ENCODE results near the gene MYL12A.

The MYL12A gene

DNA sequence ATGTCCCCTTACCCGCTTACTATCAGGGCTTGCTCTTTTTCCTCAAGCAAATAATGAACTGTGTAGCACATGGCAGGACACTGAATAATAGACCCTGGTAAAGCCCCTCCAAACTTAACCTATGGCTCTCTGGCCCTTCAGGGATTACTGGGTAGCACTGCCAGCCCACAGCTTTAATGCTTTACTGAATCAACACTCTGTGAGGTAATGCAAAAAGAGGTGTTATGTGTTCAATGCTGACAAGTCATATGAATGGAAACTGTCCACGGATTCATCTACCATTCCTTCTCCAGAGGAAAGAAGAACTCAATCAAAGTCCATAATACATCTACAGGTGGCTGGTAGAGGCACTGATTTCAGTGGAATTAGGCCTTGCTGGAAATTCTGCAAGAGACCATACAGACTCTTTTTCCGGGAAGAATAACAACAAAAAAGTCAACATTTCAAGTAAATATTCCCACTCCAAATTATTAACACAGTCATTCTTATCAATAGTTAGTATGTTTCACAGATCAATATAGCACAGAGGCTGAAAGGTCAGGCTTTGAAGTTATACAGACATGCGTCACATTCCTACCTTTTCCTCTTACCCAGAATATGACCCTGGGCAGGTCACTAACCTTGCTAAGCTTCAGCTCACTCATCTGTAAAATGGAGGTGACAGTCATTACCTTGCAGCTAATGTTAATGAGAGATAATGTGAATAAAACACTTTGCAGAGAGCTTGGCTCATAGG is 14.0 kb upstream of the MYL12A start:
- no peaks in the 10 kb centered on the region for H3K27me3 ChIP-seq (ENCODE audit: insufficient read depth, low read length)
- no peaks in the 10 kb centered on the region for H3K36me3 ChIP-seq (ENCODE audit: insufficient read depth, low read length)
- H3K9me3 ChIP-seq (ENCODE audit: low read length): peaks cover under 1% of the 10 kb centered on the region
- H3K4me1 ChIP-seq (ENCODE audit: insufficient read depth, low read length): no peaks in the 10 kb centered on the region
- no peak overlapping the region for H2AFZ ChIP-seq (ENCODE audit: low read depth, low read length)
- H3K4me3 ChIP-seq (ENCODE audit: low read length): no peak overlapping the region

DNA sequence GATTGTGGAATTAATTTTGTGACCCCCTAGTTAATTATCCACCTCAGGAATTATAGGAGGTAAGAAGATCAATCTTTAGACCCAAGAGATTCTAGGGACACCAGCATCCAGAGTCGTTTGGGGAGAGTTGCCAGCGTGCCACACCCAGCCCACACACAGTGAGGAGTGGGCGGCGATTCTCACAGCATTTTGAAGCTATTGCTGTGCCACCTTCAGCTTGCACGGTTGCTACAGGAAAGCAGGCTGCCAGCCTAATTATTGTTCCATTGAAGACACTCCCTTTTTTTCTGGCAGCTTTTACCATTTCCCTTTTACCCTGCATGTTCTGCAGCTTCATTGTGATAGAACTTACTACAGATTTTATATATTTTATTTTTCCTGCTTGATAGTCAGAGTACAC is 13.1 kb upstream of the MYL12A start:
- H3K27me3 ChIP-seq (ENCODE audit: insufficient read depth, low read length): no peaks in the 10 kb centered on the region
- peaks cover 4% of the 10 kb centered on the region for H3K9me3 ChIP-seq (ENCODE audit: low read length)
- no peaks in the 10 kb centered on the region for H3K36me3 ChIP-seq (ENCODE audit: insufficient read depth, low read length)
- H3K4me1 ChIP-seq (ENCODE audit: insufficient read depth, low read length): no peaks in the 10 kb centered on the region
- H3K4me3 ChIP-seq (ENCODE audit: low read length): no peak overlapping the region
- no peak overlapping the region for H2AFZ ChIP-seq (ENCODE audit: low read depth, low read length)

- Histone ChIP-seq H3K9me3 (ENCODE audit: low read length) (peaks cover 4% of the 10 kb centered on the region), H3K36me3 (ENCODE audit: insufficient read depth, low read length) (no peaks in the 10 kb centered on the region), H3K4me1 (ENCODE audit: insufficient read depth, low read length) (no peaks in the 10 kb centered on the region), H3K4me3 (ENCODE audit: low read length) (no peak overlapping the region), H3K27me3 (ENCODE audit: insufficient read depth, low read length) (no peaks in the 10 kb centered on the region), H2AFZ (ENCODE audit: low read depth, low read length) (no peak overlapping the region)
These were observed 11.8 kb upstream of the MYL12A start for GRCh38 chr18:3235846-3236245.

DNA sequence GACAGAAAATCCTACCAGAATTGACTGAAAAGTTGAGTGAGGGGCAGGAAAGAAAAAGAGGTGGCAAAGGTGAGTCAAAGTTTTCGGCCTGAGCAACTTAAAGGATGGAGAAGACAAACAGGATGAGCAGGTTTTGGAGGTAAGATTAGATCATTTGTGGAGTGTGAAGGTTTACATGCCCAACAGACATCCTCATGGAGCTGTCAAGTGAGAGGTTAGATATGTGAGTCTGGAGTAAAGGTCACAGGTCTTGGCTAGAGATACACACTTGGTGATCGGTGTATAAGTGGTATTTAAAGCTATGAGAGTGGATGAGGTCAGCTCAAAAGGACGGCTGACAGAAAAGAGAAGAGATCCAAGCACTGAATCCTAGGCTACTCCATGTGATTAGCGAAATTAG is 11.1 kb upstream of the MYL12A start:
- no peaks in the 10 kb centered on the region for H3K36me3 ChIP-seq (ENCODE audit: insufficient read depth, low read length)
- no peaks in the 10 kb centered on the region for H3K27me3 ChIP-seq (ENCODE audit: insufficient read depth, low read length)
- H3K9me3 ChIP-seq (ENCODE audit: low read length): peaks cover 7% of the 10 kb centered on the region
- H3K4me3 ChIP-seq (ENCODE audit: low read length): no peak overlapping the region
- H2AFZ ChIP-seq (ENCODE audit: low read depth, low read length): no peak overlapping the region
- H3K4me1 ChIP-seq (ENCODE audit: insufficient read depth, low read length): no peaks in the 10 kb centered on the region

DNA sequence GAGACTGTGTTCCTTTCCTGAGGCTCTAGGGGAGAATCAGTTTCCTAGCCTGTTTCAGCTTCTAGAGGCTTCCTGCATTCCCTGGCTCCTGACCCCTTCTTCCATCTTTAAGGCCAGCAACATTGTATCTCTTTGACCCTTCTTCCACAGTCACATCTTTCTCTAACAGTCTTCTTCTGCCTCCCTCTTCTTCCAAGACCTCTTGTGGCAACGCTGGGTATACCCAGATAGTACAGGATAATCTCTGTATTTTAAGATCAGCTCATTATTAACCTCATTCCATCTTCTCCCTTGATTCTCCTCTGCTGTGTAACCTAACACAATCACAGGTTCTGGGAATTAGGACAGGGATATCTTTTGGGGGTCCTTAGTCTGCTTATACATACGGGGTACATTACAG is 8.9 kb upstream of the MYL12A start:
- H3K4me1 ChIP-seq (ENCODE audit: insufficient read depth, low read length): no peaks in the 10 kb centered on the region
- H3K9me3 ChIP-seq (ENCODE audit: low read length): peaks cover 9% of the 10 kb centered on the region
- H3K36me3 ChIP-seq (ENCODE audit: insufficient read depth, low read length): no peaks in the 10 kb centered on the region
- no peak overlapping the region for H2AFZ ChIP-seq (ENCODE audit: low read depth, low read length)
- H3K27me3 ChIP-seq (ENCODE audit: insufficient read depth, low read length): no peaks in the 10 kb centered on the region
- no peak overlapping the region for H3K4me3 ChIP-seq (ENCODE audit: low read length)

- Histone ChIP-seq H3K4me1 (ENCODE audit: insufficient read depth, low read length) (peaks cover 9% of the 10 kb centered on the region), H3K27me3 (ENCODE audit: insufficient read depth, low read length) (no peaks in the 10 kb centered on the region), H3K36me3 (ENCODE audit: insufficient read depth, low read length) (peaks cover 5% of the 10 kb centered on the region), H2AFZ (ENCODE audit: low read depth, low read length) (no peak overlapping the region), H3K9me3 (ENCODE audit: low read length) (peaks cover 9% of the 10 kb centered on the region), H3K4me3 (ENCODE audit: low read length) (no peak overlapping the region)
These were observed 2.4 kb upstream of the MYL12A start for GRCh38 chr18:3245185-3245564.

GRCh38 chr18:3245853-3246634 is 1.6 kb upstream of the MYL12A start:
- Histone ChIP-seq H2AFZ (ENCODE audit: low read depth, low read length) (no peak overlapping the region), H3K36me3 (ENCODE audit: insufficient read depth, low read length) (peaks cover 11% of the 10 kb centered on the region), H3K4me3 (ENCODE audit: low read length) (no peak overlapping the region), H3K9me3 (ENCODE audit: low read length) (peaks cover 8% of the 10 kb centered on the region), H3K4me1 (ENCODE audit: insufficient read depth, low read length) (peaks cover 11% of the 10 kb centered on the region), H3K27me3 (ENCODE audit: insufficient read depth, low read length) (no peaks in the 10 kb centered on the region)

GRCh38 chr18:3246635-3247239 is 864 bp upstream of the MYL12A start:
- Histone ChIP-seq H3K4me3 (ENCODE audit: low read length) (peak overlapping the region; percentile 100), H3K36me3 (ENCODE audit: insufficient read depth, low read length) (peaks cover 11% of the 10 kb centered on the region), H3K4me1 (ENCODE audit: insufficient read depth, low read length) (peaks cover 11% of the 10 kb centered on the region), H3K9me3 (ENCODE audit: low read length) (peaks cover 3% of the 10 kb centered on the region), H2AFZ (ENCODE audit: low read depth, low read length) (peak overlapping the region; percentile 55), H3K27me3 (ENCODE audit: insufficient read depth, low read length) (no peaks in the 10 kb centered on the region)

- peaks cover 3% of the 10 kb centered on the region for H3K9me3 ChIP-seq (ENCODE audit: low read length)
- H3K4me3 ChIP-seq (ENCODE audit: low read length): peak overlapping the region; percentile 100
- peaks cover 11% of the 10 kb centered on the region for H3K4me1 ChIP-seq (ENCODE audit: insufficient read depth, low read length)
- H3K36me3 ChIP-seq (ENCODE audit: insufficient read depth, low read length): peaks cover 18% of the 10 kb centered on the region
- peak overlapping the region; percentile 55 for H2AFZ ChIP-seq (ENCODE audit: low read depth, low read length)
- H3K27me3 ChIP-seq (ENCODE audit: insufficient read depth, low read length): no peaks in the 10 kb centered on the region
These were observed 559 bp downstream of the MYL12A start for GRCh38 chr18:3248062-3248657.

DNA sequence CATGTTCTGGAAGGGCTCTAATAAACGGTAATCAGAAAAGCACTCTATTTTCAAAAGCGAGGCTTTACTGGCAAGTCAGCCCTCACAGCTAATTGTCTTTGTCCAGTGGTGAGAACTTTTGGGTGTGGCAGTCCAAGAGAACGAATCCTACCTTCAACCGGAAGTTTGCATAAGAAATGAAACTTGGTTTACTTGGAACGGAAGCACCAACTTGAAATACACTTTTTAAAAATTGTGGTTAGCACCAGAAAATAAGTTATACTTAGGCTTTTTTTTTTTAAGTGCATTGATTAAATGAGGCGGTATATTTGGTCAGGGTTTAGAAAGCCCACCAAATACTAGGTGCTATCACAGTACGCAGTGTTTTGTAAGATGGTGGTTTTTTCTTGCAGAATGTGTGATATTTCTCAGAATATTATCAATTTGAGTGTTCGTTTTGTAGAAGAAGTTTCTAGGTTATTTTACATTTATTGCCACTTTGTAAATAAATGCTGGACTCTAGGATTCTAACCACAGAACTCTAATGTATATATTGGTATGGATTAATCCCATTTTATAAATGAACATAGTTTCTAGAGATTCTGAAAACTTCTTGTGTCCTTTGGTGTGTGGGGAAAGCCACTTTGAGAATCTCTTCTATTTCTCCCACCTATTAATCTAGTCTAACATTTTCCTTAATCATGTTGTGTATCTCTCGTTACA is 1.2 kb downstream of the MYL12A start:
- H3K9me3 ChIP-seq (ENCODE audit: low read length): peaks cover 3% of the 10 kb centered on the region
- no peaks in the 10 kb centered on the region for H3K27me3 ChIP-seq (ENCODE audit: insufficient read depth, low read length)
- peak overlapping the region; percentile 100 for H3K4me3 ChIP-seq (ENCODE audit: low read length)
- peak overlapping the region; percentile 55 for H2AFZ ChIP-seq (ENCODE audit: low read depth, low read length)
- peaks cover 11% of the 10 kb centered on the region for H3K4me1 ChIP-seq (ENCODE audit: insufficient read depth, low read length)
- H3K36me3 ChIP-seq (ENCODE audit: insufficient read depth, low read length): peaks cover 24% of the 10 kb centered on the region

GRCh38 chr18:3250237-3251107 is 2.9 kb downstream of the MYL12A start:
- Histone ChIP-seq H2AFZ (ENCODE audit: low read depth, low read length) (no peak overlapping the region), H3K9me3 (ENCODE audit: low read length) (peaks cover 3% of the 10 kb centered on the region), H3K36me3 (ENCODE audit: insufficient read depth, low read length) (peaks cover 41% of the 10 kb centered on the region), H3K4me1 (ENCODE audit: insufficient read depth, low read length) (peaks cover 11% of the 10 kb centered on the region), H3K27me3 (ENCODE audit: insufficient read depth, low read length) (no peaks in the 10 kb centered on the region), H3K4me3 (ENCODE audit: low read length) (no peak overlapping the region)
